Activated CD8-positive, alpha-beta T cell treated with anti-CD3 and anti-CD28 coated beads, Interleukin-2, amount 10 ng/mL, durations not matched to agents 7 days and 5 days (primary cell): ENCODE results near the gene BTG4. TPM values are rescaled to one million over a fixed set of nuclear protein-coding genes. Genes with fewer than 3 reads are reported as not detected.

ENCODE experiments used
- ATAC-seq: fragments of 150-1000 bp; cut with Tn5 transposase; one replicate; pipeline ENCODE4 v1.10.0; 2021; ENCODE audit warnings: moderate library complexity
- CTCF ChIA-PET: fragments of 350-600 bp; sonication (Branson Sonifier 250); formaldehyde crosslinking; loops from one replicate; lab custom pipeline; 2021; ENCODE audit warnings: antibody characterized with exemption; lab: Charles Lee
- POLR2A ChIA-PET: fragments of 350-600 bp; sonication (Branson Sonifier 250); formaldehyde crosslinking; loops from one replicate; lab custom pipeline; 2021; ENCODE audit warnings: antibody characterized with exemption; lab: Charles Lee
- DNase-seq: peaks from one replicate; pipeline ENCODE4 v3.0.0-alpha.2; 2020
- H3K27ac Mint-ChIP-seq: one replicate; pipeline ENCODE4 v1.8.0; 2021; ENCODE audit warnings: mild to moderate bottlenecking, mixed read lengths
- H3K27me3 Mint-ChIP-seq: one replicate; pipeline ENCODE4 v1.8.0; 2021; ENCODE audit warnings: low read depth, mixed read lengths
- H3K36me3 Mint-ChIP-seq: one replicate; pipeline ENCODE4 v1.8.0; 2021; ENCODE audit warnings: low read depth, mixed read lengths
- H3K4me1 Mint-ChIP-seq: one replicate; pipeline ENCODE4 v1.8.0; 2021; ENCODE audit warnings: low read depth, mixed read lengths
- H3K4me3 Mint-ChIP-seq: one replicate; pipeline ENCODE4 v1.8.0; 2021; ENCODE audit warnings: mild to moderate bottlenecking, mixed read lengths
- H3K9me3 Mint-ChIP-seq: one replicate; pipeline ENCODE4 v1.8.0; 2022; ENCODE audit warnings: mixed read lengths; ENCODE audit not compliant: insufficient read depth
- total RNA-seq, 2 experiments: library from RNA; stranded (reverse); gene quantifications; one replicate each; pipeline ENCODE4 v1.2.3, GENCODE V29; 2021

BTG4 gene
- total RNA-seq, 2 experiments from 2014 or later: not detected

- CTCF ChIA-PET: interaction anchor here (1.5 to 2.4 kb wide), 3 partner anchors 22 to 97 kb away, joined by 3 to 14 read pairs (median 9); partner anchors contain the start of gene BTG4
- Mint-ChIP-seq H3K27ac (no peak overlapping the region), H3K4me1 (peaks cover 54% of the 10 kb centered on the region), H3K36me3 (peaks cover 4% of the 10 kb centered on the region), H3K4me3 (no peak overlapping the region), H3K27me3 (peaks cover 5% of the 10 kb centered on the region), H3K9me3 (no peaks in the 10 kb centered on the region)
- ATAC-seq: no peak
- DNase-seq: no peak
- POLR2A ChIA-PET: no interaction called here
These were observed 23.1 kb upstream of the BTG4 start for GRCh38 chr11:111535281-111535680.

- Mint-ChIP-seq H3K9me3 (no peaks in the 10 kb centered on the region), H3K27ac (peak overlapping the region; percentile 92), H3K4me1 (peaks cover 45% of the 10 kb centered on the region), H3K4me3 (peak overlapping the region; percentile 35), H3K36me3 (no peaks in the 10 kb centered on the region), H3K27me3 (peaks cover 3% of the 10 kb centered on the region)
- ATAC-seq (peak; percentile 9), DNase-seq (no peak)
- ChIA-PET CTCF (interaction anchor here (1.0 to 3.2 kb wide), 7 partner anchors 8 to 78 kb away, joined by 3 to 12 read pairs (median 4); partner anchors contain the start of gene LAYN), POLR2A (interaction anchor here (2.7 to 3.7 kb wide), 2 partner anchors 9 to 19 kb away, joined by 12 to 46 read pairs; partner anchors contain the start of gene LAYN)
These were observed 20.2 kb upstream of the BTG4 start for GRCh38 chr11:111532365-111532709.

GRCh38 chr11:111531687-111532364 is 19.6 kb upstream of the BTG4 start:
- ChIA-PET POLR2A (interaction anchor here (0.6 to 3.7 kb wide), 3 partner anchors 9 to 20 kb away, joined by 3 to 46 read pairs (median 12); partner anchors contain the start of genes BTG4 and LAYN), CTCF (interaction anchor here (0.8 to 3.2 kb wide), 10 partner anchors 8 to 582 kb away, joined by 3 to 12 read pairs (median 4); partner anchors contain the start of gene LAYN)
- Mint-ChIP-seq H3K36me3 (no peaks in the 10 kb centered on the region), H3K9me3 (no peaks in the 10 kb centered on the region), H3K4me1 (peaks cover 42% of the 10 kb centered on the region), H3K27me3 (peaks cover 3% of the 10 kb centered on the region), H3K27ac (peak overlapping the region; percentile 92), H3K4me3 (peak overlapping the region; percentile 35)
- ATAC-seq (peak; percentile 99), DNase-seq (peak; percentile 77)

GRCh38 chr11:111531136-111531535 is 18.9 kb upstream of the BTG4 start:
- H3K4me1 Mint-ChIP-seq: peaks cover 45% of the 10 kb centered on the region
- H3K36me3 Mint-ChIP-seq: no peaks in the 10 kb centered on the region
- ChIA-PET POLR2A (interaction anchor here (0.6 to 3.7 kb wide), 3 partner anchors 10 to 19 kb away, joined by 3 to 46 read pairs (median 12); partner anchors contain the start of genes BTG4 and LAYN), CTCF (interaction anchor here (0.8 to 3.2 kb wide), 8 partner anchors 8 to 583 kb away, joined by 3 to 12 read pairs (median 4); partner anchors contain the start of gene LAYN)
- ATAC-seq (no peak), DNase-seq (no peak)
- H3K27me3 Mint-ChIP-seq: peaks cover 3% of the 10 kb centered on the region
- no peak overlapping the region for H3K4me3 Mint-ChIP-seq
- no peaks in the 10 kb centered on the region for H3K9me3 Mint-ChIP-seq
- peak overlapping the region; percentile 1 for H3K27ac Mint-ChIP-seq

GRCh38 chr11:111530091-111530490 is 17.9 kb upstream of the BTG4 start:
- Mint-ChIP-seq H3K4me1 (peaks cover 53% of the 10 kb centered on the region), H3K27ac (no peak overlapping the region), H3K4me3 (no peak overlapping the region), H3K27me3 (peaks cover 3% of the 10 kb centered on the region), H3K9me3 (no peaks in the 10 kb centered on the region), H3K36me3 (no peaks in the 10 kb centered on the region)
- no peak for ATAC-seq
- DNase-seq: no peak
- POLR2A ChIA-PET: interaction anchor here (3.7 kb wide), 1 partner anchor 11 kb away, joined by 46 read pairs; the partner anchor contains the start of gene LAYN
- CTCF ChIA-PET: interaction anchor here (2.9 kb wide), 1 partner anchor 10 kb away, joined by 12 read pairs; the partner anchor contains the start of gene LAYN

GRCh38 chr11:111528557-111528956 is 16.4 kb upstream of the BTG4 start:
- no peaks in the 10 kb centered on the region for H3K27me3 Mint-ChIP-seq
- peak; percentile 65 for DNase-seq
- H3K4me3 Mint-ChIP-seq: no peak overlapping the region
- ATAC-seq: peak; percentile 40
- POLR2A ChIA-PET: interaction anchor here (1.6 kb wide), 1 partner anchor 11 kb away, joined by 15 read pairs; the partner anchor contains the start of gene LAYN
- H3K27ac Mint-ChIP-seq: peak overlapping the region; percentile 83
- no peaks in the 10 kb centered on the region for H3K36me3 Mint-ChIP-seq
- CTCF ChIA-PET: interaction anchor here (0.7 to 1.5 kb wide), 4 partner anchors 10 to 73 kb away, joined by 3 to 5 read pairs (median 4); no protein-coding TSS in a partner anchor
- no peaks in the 10 kb centered on the region for H3K9me3 Mint-ChIP-seq
- H3K4me1 Mint-ChIP-seq: peaks cover 60% of the 10 kb centered on the region

- no peak for ATAC-seq
- POLR2A ChIA-PET: interaction anchor here (2.7 to 4.1 kb wide), 2 partner anchors 12 to 15 kb away, joined by 15 to 33 read pairs; partner anchors contain the start of genes BTG4 and LAYN
- no peak for DNase-seq
- Mint-ChIP-seq H3K4me1 (peaks cover 58% of the 10 kb centered on the region), H3K27ac (no peak overlapping the region), H3K36me3 (no peaks in the 10 kb centered on the region), H3K9me3 (no peaks in the 10 kb centered on the region), H3K4me3 (no peak overlapping the region), H3K27me3 (no peaks in the 10 kb centered on the region)
- CTCF ChIA-PET: interaction anchor here (1.0 to 6.0 kb wide), 3 partner anchors 14 to 60 kb away, joined by 3 to 36 read pairs (median 3); partner anchors contain the start of genes BTG4 and HOATZ
These were observed 15.1 kb upstream of the BTG4 start for GRCh38 chr11:111527279-111527678.

- Mint-ChIP-seq H3K4me3 (no peak overlapping the region), H3K4me1 (peaks cover 53% of the 10 kb centered on the region), H3K9me3 (no peaks in the 10 kb centered on the region), H3K36me3 (no peaks in the 10 kb centered on the region), H3K27ac (peak overlapping the region; percentile 41), H3K27me3 (no peaks in the 10 kb centered on the region)
- ChIA-PET POLR2A (interaction anchor here (2.7 to 4.1 kb wide), 2 partner anchors 13 to 14 kb away, joined by 15 to 33 read pairs; partner anchors contain the start of genes BTG4 and LAYN), CTCF (interaction anchor here (1.0 to 6.0 kb wide), 4 partner anchors 13 to 61 kb away, joined by 3 to 36 read pairs (median 10); partner anchors contain the start of genes BTG4 and HOATZ)
- peak; percentile 37 for DNase-seq
- peak; percentile 56 for ATAC-seq
These were observed 14.3 kb upstream of the BTG4 start for GRCh38 chr11:111526501-111526900.

- no peak overlapping the region for H3K27ac Mint-ChIP-seq
- ChIA-PET POLR2A (interaction anchor here (2.7 to 4.1 kb wide), 2 partner anchors 13 to 14 kb away, joined by 15 to 33 read pairs; partner anchors contain the start of genes BTG4 and LAYN), CTCF (interaction anchor here (3.9 to 6.0 kb wide), 2 partner anchors 12 to 14 kb away, joined by 16 to 36 read pairs; partner anchors contain the start of genes BTG4 and HOATZ)
- no peak for ATAC-seq
- H3K4me3 Mint-ChIP-seq: no peak overlapping the region
- DNase-seq: no peak
- H3K9me3 Mint-ChIP-seq: no peaks in the 10 kb centered on the region
- H3K4me1 Mint-ChIP-seq: peaks cover 54% of the 10 kb centered on the region
- H3K27me3 Mint-ChIP-seq: no peaks in the 10 kb centered on the region
- H3K36me3 Mint-ChIP-seq: no peaks in the 10 kb centered on the region
These were observed 13.3 kb upstream of the BTG4 start for GRCh38 chr11:111525456-111525855.

- POLR2A ChIA-PET: interaction anchor here (0.7 to 4.1 kb wide), 3 partner anchors 11 to 69 kb away, joined by 3 to 33 read pairs (median 3); partner anchors contain the start of gene LAYN
These were observed 11.9 kb upstream of the BTG4 start for GRCh38 chr11:111524056-111524455.

GRCh38 chr11:111523343-111523742 is 11.2 kb upstream of the BTG4 start:
- Mint-ChIP-seq H3K4me3 (no peak overlapping the region), H3K27ac (no peak overlapping the region), H3K27me3 (peaks cover 2% of the 10 kb centered on the region), H3K36me3 (no peaks in the 10 kb centered on the region), H3K9me3 (no peaks in the 10 kb centered on the region), H3K4me1 (peaks cover 42% of the 10 kb centered on the region)
- no peak for DNase-seq
- POLR2A ChIA-PET: interaction anchor here (1.6 to 4.1 kb wide), 2 partner anchors 11 to 16 kb away, joined by 3 to 33 read pairs; partner anchors contain the start of gene LAYN
- CTCF ChIA-PET: interaction anchor here (0.7 to 6.0 kb wide), 6 partner anchors 9 to 68 kb away, joined by 3 to 36 read pairs (median 3); partner anchors contain the start of genes BTG4 and HOATZ
- no peak for ATAC-seq

More at GRCh38 chr11:111524056-111524455, 11.9 kb upstream of the BTG4 start:
- ATAC-seq: no peak
- peaks cover 2% of the 10 kb centered on the region for H3K27me3 Mint-ChIP-seq
- H3K4me3 Mint-ChIP-seq: no peak overlapping the region
- no peaks in the 10 kb centered on the region for H3K36me3 Mint-ChIP-seq
- CTCF ChIA-PET: interaction anchor here (1.0 to 6.0 kb wide), 4 partner anchors 8 to 69 kb away, joined by 3 to 36 read pairs (median 10); partner anchors contain the start of genes BTG4 and HOATZ
- H3K27ac Mint-ChIP-seq: no peak overlapping the region
- no peaks in the 10 kb centered on the region for H3K9me3 Mint-ChIP-seq
- DNase-seq: no peak
- peaks cover 49% of the 10 kb centered on the region for H3K4me1 Mint-ChIP-seq
